DND-41 (cell line): ENCODE data around the gene CDK4.

Experiments
- ATAC-seq: fragments of 200-7000 bp; cut with Tn5 transposase; 3 replicates; pipeline ENCODE4 v1.9.1; 2021; ENCODE audit warnings: low read depth; ENCODE audit not compliant: insufficient read depth
- DNase-seq: peaks from one replicate; pipeline ENCODE4 v3.0.0-alpha.2; 2020
- H2AFZ ChIP-seq: 2 replicates; pipeline ENCODE4 v1.6.0; 2012; ENCODE audit warnings: low read depth, low read length
- H3K27ac ChIP-seq: 2 replicates; pipeline ENCODE4 v1.5.1; 2012; ENCODE audit warnings: low read length, inconsistent platforms
- H3K27me3 ChIP-seq: fragments of 200-600 bp; sonication (generic); 2 replicates; pipeline ENCODE4 v1.6.0; 2012; ENCODE audit warnings: low read length, mild to moderate bottlenecking, inconsistent platforms; ENCODE audit not compliant: insufficient read depth, poor library complexity
- H3K36me3 ChIP-seq: 2 replicates; pipeline ENCODE4 v1.5.1; 2012; ENCODE audit warnings: low read length, inconsistent platforms; ENCODE audit not compliant: insufficient read depth
- H3K4me1 ChIP-seq: 2 replicates; pipeline ENCODE4 v1.5.1; 2012; ENCODE audit warnings: mild to moderate bottlenecking, low read length; ENCODE audit not compliant: insufficient read depth
- H3K4me2 ChIP-seq: 2 replicates; pipeline ENCODE4 v1.6.0; 2012; ENCODE audit warnings: mild to moderate bottlenecking, moderate library complexity, low read length, inconsistent platforms; ENCODE audit not compliant: insufficient read depth
- H3K4me3 ChIP-seq, 2 experiments: fragments of 200-600 bp in 1 of 2; shearing (Covaris generic) in 1 of 2; 2 replicates each; pipeline ENCODE4 v1.5.1; 2012 to 2016; ENCODE audit warnings: inconsistent platforms in 2 of 2, low read length in 2 of 2, mild to moderate bottlenecking in 2 of 2, low read depth in 1 of 2, moderate library complexity in 1 of 2
- H3K79me2 ChIP-seq: 2 replicates; pipeline ENCODE4 v1.6.0; 2012; ENCODE audit warnings: low read length, inconsistent platforms; ENCODE audit not compliant: insufficient read depth
- H3K9ac ChIP-seq: 2 replicates; pipeline ENCODE4 v1.6.0; 2012; ENCODE audit warnings: low read depth, mild to moderate bottlenecking, inconsistent platforms, low read length, moderate library complexity
- H3K9me3 ChIP-seq: 2 replicates; pipeline ENCODE4 v1.5.1; 2012; ENCODE audit warnings: low read length, moderate library complexity, mild to moderate bottlenecking, inconsistent platforms; ENCODE audit not compliant: insufficient read depth, severe bottlenecking
- H4K20me1 ChIP-seq: 2 replicates; pipeline ENCODE4 v1.6.0; 2012; ENCODE audit warnings: low read length; ENCODE audit not compliant: insufficient read depth
- CTCF ChIP-seq: IDR thresholded peaks from 2 replicates; pipeline ENCODE4 v1.5.1; 2012; ENCODE audit warnings: borderline replicate concordance, low read length, moderate library complexity, mild to moderate bottlenecking; ENCODE audit not compliant: poor library complexity, severe bottlenecking; ENCODE audit errors: extremely low read depth
- EZH2 ChIP-seq: IDR thresholded peaks from 3 replicates; pipeline ENCODE4 v1.6.1; 2012; ENCODE audit warnings: borderline replicate concordance, low read depth, mild to moderate bottlenecking, moderate library complexity, low read length, inconsistent platforms; ENCODE audit not compliant: severe bottlenecking

The CDK4 gene

DNA sequence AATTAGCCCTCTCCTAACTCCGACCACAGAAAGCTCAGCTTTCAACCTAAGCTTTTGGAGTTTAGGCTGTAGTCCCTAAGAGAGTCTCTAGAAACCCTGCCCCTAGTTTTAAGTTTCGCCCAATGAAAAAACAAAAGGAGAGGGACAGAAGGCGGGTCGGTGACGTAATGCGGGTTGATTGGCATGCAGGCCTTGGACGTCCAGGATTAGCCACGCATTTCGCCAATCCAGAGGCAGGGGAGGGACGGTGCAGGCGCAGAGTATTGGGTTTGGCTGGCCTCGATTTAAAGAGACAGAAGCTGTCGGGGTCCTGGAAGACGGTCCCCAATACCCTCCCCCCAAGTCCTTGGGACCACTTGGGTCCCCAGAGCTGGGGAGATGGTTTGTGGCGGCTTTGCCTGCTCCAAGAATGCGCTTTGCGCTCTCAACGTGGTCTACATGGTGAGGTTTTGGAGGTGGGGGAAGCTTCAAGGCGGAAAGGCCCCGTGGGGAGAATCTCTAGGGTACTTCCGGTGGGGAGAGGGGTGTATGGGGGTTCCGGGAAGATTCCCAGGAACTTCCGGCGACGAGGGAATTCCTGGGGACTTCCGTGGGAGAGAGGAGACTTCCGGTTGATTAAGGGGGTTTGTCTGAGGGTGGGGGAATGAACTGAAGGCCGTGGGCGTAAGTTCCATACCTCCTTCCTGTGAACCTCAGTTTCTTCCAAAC is 7.2 kb downstream of the CDK4 start, which contains the start of gene TSPAN31:
TSPAN31 (plus strand) TSS at position 263 of the 708 bp plus-strand sequence; CDS start at position 379, 116 bp downstream.
- TF ChIP-seq EZH2 (no peak), CTCF (no peak)
- Histone ChIP-seq H3K36me3 (peaks cover 35% of the 10 kb centered on the region), H3K9ac (peak within 1 kb of the TSS; percentile 65)

DNA sequence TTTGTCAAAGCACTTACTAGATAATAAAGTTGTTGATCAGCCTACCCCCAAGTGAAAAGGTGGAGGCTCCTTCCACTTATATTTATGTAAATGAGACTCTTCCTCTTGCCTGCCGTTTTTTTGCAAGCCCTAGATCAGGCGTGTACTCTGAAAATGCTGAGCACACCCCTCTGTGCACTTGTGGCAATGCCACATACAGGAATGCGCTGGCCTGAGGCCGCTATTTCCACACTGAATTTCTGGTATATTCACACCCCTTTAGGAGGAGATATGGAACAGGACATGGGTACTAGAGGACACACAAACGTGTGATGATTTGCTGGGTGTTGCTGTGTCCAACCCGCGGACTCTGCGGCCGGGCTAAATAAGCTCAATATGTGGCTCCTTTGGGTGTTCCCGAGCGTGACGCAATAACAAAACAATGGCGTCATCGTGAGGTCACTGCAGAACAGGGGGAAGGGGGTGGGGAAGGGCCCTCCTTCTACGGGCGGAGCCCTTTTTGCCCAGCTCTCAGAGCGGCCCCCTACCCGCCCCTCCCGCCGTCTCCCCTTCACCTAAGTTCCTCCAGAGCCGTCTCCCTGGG is 7.8 kb downstream of the CDK4 start:
- Histone ChIP-seq H3K4me1 (peaks cover 61% of the 10 kb centered on the region), H3K36me3 (peaks cover 29% of the 10 kb centered on the region), H4K20me1 (peaks cover 18% of the 10 kb centered on the region), H3K79me2 (peaks cover 35% of the 10 kb centered on the region), H3K27me3 (no peaks in the 10 kb centered on the region), H3K27ac (peak overlapping the region; percentile 83), H2AFZ (peak overlapping the region; percentile 68), H3K9me3 (no peaks in the 10 kb centered on the region), H3K9ac (peak overlapping the region; percentile 65), H3K4me3 (peak overlapping the region; percentile 27 to 71; a peak in 3 of 4 replicates), H3K4me2 (peak overlapping the region; percentile 68)
- TF ChIP-seq CTCF (no peak), EZH2 (no peak)
- ATAC-seq (no peak; the same call in 1 of the 3 replicates), DNase-seq (no peak)

More for the DNA sequence above, 7.2 kb downstream of the CDK4 start, which contains the start of gene TSPAN31:
- H2AFZ ChIP-seq: peak within 1 kb of the TSS; percentile 68
- no peaks in the 10 kb centered on the region for H3K27me3 ChIP-seq
- peaks cover 54% of the 10 kb centered on the region for H3K4me1 ChIP-seq
- DNase-seq: peak; percentile 91
- peak within 1 kb of the TSS; percentile 68 for H3K4me2 ChIP-seq
- H3K79me2 ChIP-seq: peaks cover 34% of the 10 kb centered on the region
- peak within 1 kb of the TSS; percentile 83 for H3K27ac ChIP-seq
- no peaks in the 10 kb centered on the region for H3K9me3 ChIP-seq
- ATAC-seq: peak; percentile 73
- H3K4me3 ChIP-seq: peak within 1 kb of the TSS; percentile 27 to 71; a peak in 3 of 4 replicates
- H4K20me1 ChIP-seq: peaks cover 13% of the 10 kb centered on the region; the same call in 1 of the 2 replicates

DNA sequence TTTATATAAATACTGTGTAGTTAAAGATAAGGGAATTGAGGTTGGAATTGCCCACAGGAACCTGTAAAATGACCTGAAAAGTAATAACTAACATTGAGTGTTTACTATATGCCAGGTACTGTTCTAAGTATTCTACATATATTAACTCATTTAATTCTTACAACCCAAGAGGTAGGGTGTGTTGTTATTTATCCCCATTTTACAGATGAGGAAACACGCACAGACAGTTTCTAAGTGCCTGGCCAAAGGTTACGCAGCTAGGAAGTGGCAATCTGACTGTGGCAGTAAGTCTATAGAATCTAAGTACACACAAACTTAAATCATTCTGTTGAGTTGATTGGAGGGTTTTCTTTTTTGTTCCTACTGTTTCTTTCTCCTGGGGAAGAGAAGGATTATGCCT is 8.3 kb downstream of the CDK4 start:
- peaks cover 62% of the 10 kb centered on the region for H3K4me1 ChIP-seq
- H2AFZ ChIP-seq: no peak overlapping the region
- peaks cover 24% of the 10 kb centered on the region for H3K36me3 ChIP-seq
- H3K9me3 ChIP-seq: no peaks in the 10 kb centered on the region
- DNase-seq (no peak), ATAC-seq (no peak)
- H4K20me1 ChIP-seq: peaks cover 18% of the 10 kb centered on the region
- no peak overlapping the region for H3K27ac ChIP-seq
- H3K27me3 ChIP-seq: no peaks in the 10 kb centered on the region
- H3K4me3 ChIP-seq: 0 out of 4 replicates have a peak overlapping the region, but pooled peaks of 1 of the 2 experiments have one; percentile 71
- peak overlapping the region; percentile 65; the same call in 1 of the 2 replicates for H3K9ac ChIP-seq
- peak overlapping the region; percentile 68 for H3K4me2 ChIP-seq
- peaks cover 34% of the 10 kb centered on the region for H3K79me2 ChIP-seq
- TF ChIP-seq CTCF: no peak
- no peak for TF ChIP-seq EZH2
